HG03095 (cell line): ENCODE measurements around the gene MRPS15.
"Not testable (repeated sequence)": the region's sequence is repeated elsewhere in the genome, so short reads cannot be mapped to it uniquely, and the experiment has no call there.

ENCODE experiments used
- ATAC-seq: cut with Tn5 transposase; IDR thresholded peaks from one replicate; pipeline ENCODE4 v1.9.1; 2021; ENCODE audit warnings: moderate library complexity; ENCODE audit not compliant: unreplicated experiment

MRPS15 gene

DNA sequence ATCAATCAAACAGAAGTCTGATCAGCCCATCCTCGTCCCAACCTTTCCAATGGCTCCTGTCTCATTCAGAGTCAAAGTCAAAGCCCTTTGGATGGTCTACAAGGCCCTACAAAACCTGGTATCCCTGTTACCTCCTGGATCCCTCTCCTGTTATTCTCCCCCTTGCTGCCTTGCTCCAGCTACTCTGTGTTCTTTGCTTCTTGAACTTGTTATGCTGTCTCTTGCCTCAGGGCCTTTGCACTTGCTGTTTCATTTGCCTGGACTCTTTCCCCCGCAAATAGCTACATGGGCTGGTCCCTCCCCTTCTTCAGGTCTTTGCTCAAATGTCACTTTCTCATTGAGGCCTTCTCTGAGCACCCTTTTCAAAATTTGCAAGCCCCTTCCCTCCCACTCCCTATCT is 19.9 kb upstream of the MRPS15 start:
- ATAC-seq, result no peak

DNA sequence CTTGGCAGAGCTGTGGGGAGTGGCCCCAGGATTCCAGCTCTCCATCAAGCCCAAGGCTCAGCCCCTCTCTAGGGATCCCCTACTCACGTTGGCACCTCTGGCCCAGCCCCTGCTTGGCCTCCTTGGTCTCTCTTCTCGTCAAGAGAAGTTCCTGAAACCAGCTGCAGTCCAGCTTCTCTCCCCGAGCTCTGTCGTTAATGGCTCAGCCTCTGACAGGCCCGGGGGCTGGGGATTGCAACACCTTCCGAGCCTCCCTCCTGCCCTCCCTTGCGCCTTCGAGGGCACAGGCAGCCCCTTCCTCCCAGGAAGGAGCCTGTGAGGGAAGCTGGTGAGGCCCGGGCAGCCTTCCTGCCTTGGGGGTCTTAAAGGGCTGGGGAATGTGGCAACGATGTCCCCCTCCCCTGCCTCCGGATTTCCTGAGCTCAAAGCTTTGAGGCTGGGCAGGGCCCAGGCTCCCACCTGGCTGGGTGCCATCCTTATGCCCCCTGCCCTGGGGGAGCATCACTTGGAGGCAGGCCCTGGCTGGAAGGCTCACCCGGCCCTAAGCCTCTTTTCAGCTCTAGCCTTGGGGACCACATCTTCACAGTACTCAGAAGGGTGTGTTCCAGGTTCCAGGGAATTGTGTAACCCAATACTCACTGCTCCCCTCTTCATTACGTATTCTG is 18.7 kb upstream of the MRPS15 start, which contains the start of gene CSF3R:
TSS of gene CSF3R (minus strand) at position 190 of the 665 bp plus-strand sequence. CDS start 3,417 bp downstream, outside the sequence.
- ATAC-seq, result no peak

DNA sequence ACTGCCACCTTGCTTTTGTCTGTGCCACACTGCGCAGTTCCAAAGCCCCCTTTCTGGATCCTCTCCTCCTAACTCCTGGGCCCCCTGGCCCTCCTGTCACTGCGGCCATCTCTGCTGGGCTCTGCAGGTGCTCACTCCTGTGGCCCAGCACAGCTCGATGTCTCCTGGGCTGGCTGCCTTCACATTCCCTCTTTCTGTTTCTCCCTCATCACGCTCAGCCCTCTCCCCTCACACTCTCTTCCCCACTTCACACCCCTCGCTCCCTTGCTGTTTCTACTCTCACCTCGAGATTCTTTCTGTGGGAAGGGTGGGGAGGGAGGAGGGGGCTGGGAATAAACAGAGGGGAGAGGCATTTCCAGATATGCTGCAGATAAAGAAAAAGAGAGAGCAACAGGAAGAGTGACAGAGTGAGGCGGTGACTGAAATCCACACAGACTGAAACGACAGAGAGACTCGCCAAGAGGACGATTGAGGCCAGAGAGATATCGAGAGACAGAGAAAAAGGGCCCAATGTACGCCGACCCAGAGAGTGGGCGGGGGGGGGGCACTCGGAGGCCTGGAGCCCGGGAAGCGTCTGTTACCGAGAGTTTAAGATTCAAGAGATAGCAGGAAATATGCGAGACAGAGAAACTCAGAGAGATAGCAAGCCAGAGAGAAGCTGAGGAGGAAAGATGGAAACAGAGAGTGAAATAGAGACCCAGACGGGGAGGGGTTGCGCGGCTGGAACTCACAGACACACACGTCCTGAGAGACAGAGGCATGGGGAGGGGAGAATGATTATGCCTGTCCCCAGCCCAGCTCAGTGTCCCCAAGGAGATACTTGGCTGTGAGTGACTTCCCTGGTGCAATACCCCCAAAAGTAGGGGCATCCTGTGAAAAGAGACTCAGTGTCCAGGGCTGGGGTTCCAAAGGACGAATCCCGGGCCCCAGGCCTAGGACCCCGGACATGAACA is 17.9 kb upstream of the MRPS15 start:
- ATAC-seq, result no peak

DNA sequence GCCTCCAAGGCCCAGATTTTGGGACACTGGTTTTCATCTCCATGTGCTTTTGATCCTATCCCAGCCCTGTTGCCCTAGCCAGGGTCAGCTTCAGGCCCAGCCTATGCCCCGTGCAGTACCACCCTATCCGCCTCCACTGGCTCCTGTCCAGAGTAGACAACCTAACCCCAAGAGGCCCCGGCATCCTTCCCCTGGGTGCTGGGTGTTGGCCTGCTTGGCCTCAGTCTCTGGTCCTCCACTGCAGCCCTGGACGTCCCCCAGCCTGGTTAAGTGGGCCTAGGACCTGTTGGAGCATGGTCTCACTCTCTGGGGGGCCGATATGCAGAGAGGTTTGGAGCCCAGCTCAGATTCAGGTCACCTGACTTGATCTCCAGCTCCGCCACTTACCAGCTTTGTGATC is 16.9 kb upstream of the MRPS15 start:
- ATAC-seq, result no peak

DNA sequence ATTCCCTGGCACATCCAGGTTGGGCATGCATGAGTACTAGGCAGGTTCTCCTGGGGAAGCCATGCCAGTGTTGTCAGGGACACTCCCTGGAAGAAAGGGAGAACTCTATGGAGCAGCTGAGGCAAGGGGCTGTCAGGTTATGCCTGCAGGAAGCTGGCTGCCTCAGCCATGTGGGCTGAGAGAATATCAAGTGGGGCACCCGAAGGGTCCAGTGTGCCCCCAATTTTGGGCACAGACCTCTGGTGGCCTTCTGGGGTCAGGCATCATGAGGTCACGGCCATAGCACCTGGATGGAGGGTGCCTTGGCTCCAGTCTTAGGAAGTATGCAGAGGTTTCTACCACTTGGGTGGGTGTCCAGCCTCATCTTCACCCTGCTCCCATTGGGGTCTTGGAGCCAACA is 16.0 kb upstream of the MRPS15 start:
- ATAC-seq, result no peak

DNA sequence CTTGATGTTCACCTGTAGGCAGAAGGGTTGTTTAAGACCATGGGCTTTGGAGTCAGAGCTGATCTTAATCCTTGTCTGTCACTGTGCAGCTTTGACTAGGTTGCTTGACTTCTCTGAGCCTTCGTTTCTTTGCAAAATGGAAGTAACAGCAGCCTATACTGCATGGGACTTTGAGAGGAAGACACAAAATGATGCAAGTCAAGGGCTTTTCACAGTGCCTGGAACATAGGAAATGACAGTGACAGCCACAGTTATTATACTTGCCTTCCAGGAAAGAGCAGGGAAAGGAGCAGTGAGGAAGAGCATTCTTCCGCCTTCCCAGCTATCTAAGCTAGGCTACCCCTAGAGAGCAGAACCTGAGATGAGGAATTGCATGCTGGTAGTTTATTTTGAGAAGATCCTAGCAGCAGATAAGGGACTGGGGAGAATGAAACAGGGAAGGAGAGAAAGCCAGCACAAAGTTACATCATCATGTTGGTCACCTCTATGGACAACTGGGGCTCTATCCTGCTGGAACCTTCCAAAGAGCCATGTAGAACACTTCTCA is 15.4 kb upstream of the MRPS15 start:
- ATAC-seq, result no peak

DNA sequence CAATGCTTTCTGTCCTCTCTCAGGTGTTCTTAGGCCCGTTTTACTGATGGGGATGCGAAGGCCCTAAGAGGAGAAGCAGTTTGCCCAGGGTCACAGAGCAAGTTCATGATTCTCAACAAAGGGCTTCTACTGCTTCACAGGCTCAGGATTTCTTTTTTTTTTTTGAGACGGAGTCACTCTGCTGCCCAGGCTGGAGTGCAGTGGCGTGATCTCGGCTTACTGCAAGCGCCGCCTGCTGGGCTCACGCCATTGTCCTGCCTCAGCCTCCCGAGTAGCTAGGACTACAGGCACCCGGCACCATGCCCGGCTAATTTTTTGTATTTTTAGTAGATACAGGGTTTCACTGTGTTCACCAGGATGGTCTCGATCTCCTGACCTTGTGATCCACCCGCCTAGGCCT is 13.4 kb upstream of the MRPS15 start:
- ATAC-seq, result not testable (repeated sequence)

DNA sequence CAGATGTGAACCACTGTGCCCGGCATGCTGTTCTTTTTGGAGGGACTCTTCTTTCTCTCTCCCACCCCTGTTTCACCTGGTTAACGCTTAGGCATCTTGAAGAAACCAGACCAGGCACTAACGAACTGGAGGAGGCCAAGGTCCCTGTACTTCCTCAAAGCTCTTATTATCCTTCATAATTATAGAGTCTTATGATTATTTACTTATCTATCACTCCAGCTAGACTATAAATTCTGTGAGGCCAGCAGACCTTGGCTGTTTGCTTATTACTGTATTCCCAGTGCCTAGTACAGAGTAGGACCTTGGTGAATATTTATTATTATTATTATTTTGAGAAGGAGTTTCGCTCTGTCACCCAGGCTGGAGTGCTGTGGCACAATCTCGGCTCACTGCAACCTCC is 12.8 kb upstream of the MRPS15 start:
- ATAC-seq, result no peak

DNA sequence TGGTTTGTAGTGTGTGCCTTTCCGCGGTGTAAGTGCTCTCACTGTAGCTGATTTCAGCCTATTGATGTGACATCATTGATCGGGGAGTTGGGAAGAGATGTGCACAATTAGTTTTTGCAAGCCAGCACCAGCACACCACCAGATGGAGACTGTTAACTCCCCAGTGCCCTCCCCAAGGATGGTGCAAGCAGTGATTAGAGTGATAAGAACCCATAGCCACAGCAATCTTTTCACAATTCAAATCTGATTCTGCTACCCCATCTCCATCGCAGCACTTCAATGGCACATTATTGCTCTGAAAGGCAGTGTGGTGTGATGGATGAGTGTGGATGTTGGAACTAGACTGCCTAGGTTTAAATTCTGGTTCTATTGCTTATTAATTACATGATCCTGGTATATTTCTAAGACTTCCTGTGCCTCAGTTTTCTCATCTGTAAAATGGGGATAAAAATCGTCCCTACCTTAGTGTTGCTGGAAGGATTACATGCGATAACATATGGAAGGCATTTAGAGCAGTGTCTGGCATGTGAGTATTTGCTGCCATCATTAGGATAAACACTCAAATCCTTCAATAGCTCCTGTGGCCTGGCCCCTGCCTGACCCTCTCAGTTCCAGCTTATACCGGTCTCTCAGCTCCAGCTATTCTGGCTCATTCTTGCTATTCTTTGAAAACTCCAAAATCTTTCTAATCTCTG is 11.9 kb upstream of the MRPS15 start:
- ATAC-seq, result no peak

DNA sequence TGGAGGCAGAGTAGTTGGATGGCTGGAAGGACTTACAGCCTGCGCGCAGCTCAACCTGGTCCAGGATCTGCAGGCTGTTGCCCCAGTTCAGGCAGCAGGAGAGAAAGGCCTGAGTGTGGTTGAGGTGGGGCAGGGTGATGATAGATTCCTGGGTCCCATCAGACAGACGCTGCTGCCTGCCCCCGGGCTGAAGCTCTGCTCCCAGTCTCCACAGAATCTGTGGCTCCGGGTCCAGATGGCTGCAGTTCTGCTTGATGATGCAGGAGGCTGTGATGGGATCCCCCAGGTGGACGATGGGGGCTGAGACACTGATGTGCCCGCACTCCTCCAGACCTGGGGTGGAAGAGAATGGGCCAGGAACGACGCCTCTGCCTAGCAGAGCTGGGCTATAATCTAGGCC is 11.2 kb upstream of the MRPS15 start:
- no peak for ATAC-seq

DNA sequence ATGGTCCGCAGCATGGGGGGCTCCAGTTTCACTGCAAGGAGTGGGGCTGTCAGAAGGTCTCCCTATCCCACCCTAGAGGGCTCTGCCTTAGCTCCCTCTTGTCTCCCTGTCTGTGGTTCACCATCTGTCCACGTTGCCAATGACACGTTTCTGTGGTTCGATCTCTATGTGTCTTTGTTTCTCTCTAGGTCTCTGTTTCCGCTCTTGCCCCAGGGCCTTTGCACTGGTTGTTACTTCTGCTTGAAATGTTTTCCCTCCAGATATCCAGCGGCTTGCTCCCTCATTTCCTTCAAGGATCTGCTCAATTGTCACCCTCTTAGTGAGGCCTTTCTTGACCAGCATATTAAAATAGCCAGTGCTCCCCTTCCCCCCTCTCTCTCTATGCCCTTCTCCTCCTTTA is 8.5 kb upstream of the MRPS15 start:
- ATAC-seq, result no peak

DNA sequence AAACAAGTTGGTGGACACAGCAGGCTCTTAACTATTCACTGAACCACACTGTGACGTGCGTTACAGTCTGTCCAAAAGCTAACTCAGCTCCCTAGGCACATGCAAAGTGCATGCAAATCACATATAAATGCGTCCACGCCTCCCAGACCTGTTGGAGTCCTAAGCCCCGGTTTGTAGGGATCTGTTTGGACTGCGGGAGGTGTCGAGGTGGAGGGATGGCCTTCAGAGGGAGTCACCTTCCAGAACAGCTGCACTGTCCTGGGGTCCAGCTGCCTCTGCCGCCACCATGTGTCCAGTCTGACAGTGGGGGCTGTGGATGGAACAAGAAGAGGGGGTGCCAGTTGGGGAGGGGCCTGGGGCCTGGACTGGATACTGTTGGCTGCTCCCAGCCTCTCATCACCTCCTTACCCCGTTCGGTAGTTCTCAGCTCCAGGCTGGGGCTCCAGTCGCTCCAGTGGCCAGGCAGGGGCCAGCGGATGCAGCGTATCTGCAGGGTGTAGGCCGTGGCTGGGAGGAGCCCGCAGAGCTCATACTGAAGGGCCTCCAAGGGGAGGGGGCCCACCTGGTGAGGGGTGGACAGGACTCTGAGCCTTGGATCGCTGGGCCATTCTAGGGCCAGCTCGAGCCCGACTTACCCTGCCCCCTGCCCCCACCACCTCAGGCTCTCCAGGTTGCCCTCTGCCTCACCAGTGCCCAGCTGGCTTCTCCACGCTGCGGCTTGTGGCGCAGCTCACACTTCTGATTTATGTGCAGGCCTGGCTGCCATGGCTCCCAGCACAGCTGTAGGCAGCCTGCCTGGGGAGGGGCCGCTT is 7.9 kb upstream of the MRPS15 start:
- no peak for ATAC-seq

DNA sequence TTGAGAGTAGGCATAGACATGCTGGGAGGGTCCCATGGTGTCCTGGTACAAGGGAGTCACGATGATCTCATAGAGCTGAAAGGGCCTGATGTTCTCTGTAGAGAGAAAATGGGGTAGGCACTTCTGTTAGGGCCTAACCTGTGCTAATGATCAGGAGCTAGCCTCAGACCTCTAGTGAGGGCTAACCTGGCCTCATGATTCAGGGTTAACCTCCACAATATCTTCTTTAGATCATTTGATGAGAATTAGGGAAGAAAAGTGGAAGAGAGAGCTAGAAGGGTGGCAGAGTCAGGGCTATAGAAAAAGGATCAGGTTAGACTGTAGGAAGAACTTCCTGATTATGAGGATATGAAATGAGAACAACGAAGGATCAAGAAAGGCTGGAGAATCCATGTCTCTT is 5.0 kb upstream of the MRPS15 start:
- ATAC-seq, result no peak

DNA sequence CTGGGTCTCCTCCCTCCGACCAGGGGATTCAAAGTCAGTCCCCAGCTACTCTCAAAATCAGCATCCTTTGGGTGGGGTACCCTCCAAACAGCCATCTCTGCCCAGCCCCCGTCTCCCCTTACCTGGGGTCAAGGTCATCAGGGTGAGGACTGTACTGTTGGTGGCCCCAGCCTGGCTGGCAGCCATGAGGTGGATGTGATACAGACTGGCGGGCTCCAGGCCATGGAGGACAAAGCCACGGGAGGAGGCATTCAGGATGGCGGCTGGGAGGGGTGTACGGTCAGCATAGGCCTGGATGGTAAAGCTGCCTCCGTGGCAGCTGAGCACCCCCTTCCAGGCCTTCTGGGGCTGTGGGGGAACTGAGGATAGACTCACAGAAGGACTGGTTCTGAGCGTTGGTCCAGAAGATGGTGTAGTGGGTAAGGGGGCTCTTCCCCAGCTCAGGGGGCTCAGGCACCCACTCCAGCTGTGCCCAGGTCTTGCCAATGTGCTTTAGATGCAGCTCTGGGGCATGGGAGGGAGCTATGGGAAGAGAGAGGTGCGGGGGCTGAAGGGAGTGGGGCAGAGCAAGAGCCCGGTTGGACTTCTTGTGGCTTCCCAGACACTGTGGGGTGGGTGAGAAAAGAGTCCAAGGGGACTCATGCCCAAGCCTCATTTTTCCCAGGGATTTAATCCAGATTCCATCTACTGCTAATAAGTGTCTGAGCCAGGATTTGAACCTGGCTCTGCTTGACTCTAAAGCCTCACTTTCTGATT is 3.7 kb upstream of the MRPS15 start:
- no peak for ATAC-seq

DNA sequence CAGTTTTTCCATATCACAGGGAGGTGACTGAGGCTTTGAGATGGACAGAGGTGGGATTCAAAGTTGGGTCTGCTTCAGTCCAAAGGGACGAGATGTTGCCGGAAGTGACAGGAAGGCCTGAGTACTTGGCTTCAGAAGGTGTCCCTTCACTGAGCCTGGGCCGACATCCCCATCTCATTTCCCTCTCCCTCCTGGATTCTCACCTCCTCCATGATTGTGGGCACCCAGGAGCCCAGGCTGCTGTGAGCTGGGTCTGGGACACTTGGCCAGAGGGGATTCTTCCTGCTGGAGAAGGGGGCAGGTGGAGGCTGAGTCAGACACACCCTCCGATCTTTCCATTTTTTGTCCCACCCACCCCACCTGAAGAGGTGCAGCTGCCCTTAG is 2.8 kb upstream of the MRPS15 start:
- no peak for ATAC-seq

DNA sequence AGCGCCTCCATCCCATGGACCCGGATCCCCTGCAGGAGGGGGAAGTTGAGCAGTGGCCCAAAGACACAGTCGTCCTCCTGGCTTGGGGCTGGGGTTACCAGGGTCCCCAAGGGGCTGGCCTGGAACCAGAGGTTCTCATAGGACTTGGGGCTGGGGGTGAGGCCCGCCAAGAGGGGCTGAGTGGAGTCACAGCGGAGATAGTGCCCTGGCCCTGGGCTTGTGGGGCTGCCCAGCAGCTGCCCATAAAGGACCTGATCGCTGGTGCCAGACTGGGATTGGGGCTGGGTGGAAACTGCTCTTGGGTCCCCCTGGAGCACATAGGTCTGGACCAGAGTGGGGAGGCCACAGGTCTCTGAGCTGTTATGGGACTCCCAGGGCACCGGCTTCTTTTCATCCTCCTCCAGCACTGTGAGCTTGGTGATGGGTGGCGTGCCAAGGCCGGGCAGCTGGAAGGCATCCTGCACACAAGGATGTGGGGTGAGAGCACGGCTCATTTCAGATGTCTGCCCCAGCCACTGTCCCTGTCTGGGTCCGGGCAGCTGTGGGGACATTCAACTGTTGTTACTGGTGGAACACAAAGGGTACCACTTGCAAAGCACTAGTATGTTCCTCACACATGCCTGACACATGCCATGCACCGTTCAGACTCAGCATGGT is 2.3 kb upstream of the MRPS15 start:
- no peak for ATAC-seq

DNA sequence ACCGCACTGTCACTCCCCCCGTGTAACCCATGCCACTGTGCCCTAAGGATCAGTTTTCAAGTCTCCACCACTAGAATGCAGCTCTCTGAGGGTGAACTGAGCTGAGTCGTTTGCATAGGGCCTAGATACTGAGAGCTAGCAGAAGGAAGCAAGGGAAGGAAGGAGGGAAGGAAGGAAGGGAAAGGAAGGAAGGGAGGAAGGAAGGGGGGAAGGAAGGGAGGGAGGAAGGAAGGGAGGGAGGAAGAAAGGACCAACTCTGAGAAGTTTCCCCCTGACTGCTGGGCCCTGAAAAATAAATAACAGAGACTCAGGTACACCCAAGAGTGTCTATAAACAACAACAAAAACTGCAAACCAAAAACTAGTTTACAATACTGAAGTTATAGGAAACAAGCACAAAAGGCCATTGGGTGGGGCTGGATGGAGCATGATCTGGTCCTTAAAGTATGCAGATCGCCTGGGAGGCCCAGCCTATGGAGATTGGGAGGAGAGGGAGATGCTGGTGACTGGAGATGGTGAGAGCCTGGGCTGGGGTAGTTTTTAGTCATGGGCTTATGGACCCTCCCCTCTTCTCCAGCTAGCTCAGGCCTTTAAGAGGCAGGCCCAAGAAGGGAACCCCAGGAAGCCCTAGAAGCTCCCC is 1.7 kb upstream of the MRPS15 start:
- no peak for ATAC-seq

DNA sequence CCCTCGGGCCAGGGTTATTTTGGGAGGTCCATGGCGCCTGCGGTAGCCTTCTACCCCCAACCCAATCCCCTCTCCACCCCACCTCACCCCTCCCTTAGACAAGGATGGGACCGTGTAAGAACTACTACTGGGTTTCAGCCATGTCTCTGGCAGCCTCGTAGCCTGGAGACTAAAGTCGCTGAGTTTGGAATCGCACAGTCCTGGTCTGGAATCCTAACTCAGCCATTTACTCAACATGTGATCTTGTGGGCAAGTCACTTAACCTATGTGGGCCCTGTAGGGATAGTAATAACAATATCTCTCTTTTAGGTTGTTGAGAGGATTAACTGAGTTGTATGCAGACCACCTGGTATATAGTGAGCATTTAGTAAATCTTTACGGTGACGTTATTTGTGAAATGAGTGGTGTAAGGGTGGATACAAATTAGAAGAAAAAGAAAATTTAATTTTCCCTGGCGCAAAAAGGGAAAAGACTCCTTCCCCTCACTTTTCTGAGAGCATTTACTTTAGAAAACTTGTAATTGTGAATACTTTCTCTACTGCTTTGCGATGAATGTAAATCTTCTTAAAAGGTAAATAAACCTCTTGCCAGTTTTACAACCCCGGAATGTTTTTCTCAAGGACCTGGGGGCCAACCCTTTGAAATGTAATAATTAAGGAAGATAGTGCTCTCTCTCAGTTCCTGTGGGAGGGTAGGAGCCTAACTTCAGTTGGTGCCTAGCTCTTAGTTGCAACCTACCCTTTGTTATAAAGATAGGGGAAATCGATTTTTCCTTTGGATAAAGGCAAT is 615 bp upstream of the MRPS15 start:
- ATAC-seq, result peak; percentile 27
